SJSA1 (cell line): ENCODE measurements around the gene CEP126. TPM values are rescaled to one million over a fixed set of nuclear protein-coding genes. Genes with fewer than 3 reads are reported as not detected.

ENCODE experiments used
- DNase-seq, 2 experiments: peaks; one replicate each; pipeline ENCODE4 v3.0.0-alpha.2; 2015 to 2020; ENCODE audit warnings: low spot score in 2 of 2, low read depth in 1 of 2
- H3K27ac ChIP-seq: fragments of 250-450 bp; sonication (Bioruptor Pico); 2 replicates; pipeline ENCODE4 v1.5.1; 2020; ENCODE audit warnings: mild to moderate bottlenecking, moderate library complexity
- H3K27me3 ChIP-seq: fragments of 250-450 bp; sonication (Bioruptor Pico); replicated peaks from 2 replicates; pipeline ENCODE4 v1.5.1; 2020; ENCODE audit warnings: mild to moderate bottlenecking, moderate library complexity
- H3K36me3 ChIP-seq: fragments of 250-450 bp; sonication (Bioruptor Pico); 2 replicates; pipeline ENCODE4 v1.5.1; 2020; ENCODE audit warnings: mild to moderate bottlenecking
- H3K4me1 ChIP-seq: fragments of 250-450 bp; sonication (Bioruptor Pico); replicated peaks from 2 replicates; pipeline ENCODE4 v1.6.1; 2021; ENCODE audit warnings: mild to moderate bottlenecking
- H3K4me3 ChIP-seq: fragments of 250-450 bp; sonication (Bioruptor Pico); 2 replicates; pipeline ENCODE4 v1.5.1; 2020; ENCODE audit warnings: mild to moderate bottlenecking
- H3K9me3 ChIP-seq: fragments of 250-450 bp; sonication (Bioruptor Pico); replicated peaks from 2 replicates; pipeline ENCODE4 v1.5.1; 2020; ENCODE audit warnings: mild to moderate bottlenecking
- total RNA-seq: library from RNA; depleted of rRNA; stranded (reverse); fragments of >200 nt; shearing (Covaris generic); gene quantifications from 2 replicates; pipeline ENCODE4 v1.2.3, GENCODE V29; 2014

The CEP126 gene
- total RNA-seq, 1 experiment from 2014 or later, result 0.21 TPM

DNA sequence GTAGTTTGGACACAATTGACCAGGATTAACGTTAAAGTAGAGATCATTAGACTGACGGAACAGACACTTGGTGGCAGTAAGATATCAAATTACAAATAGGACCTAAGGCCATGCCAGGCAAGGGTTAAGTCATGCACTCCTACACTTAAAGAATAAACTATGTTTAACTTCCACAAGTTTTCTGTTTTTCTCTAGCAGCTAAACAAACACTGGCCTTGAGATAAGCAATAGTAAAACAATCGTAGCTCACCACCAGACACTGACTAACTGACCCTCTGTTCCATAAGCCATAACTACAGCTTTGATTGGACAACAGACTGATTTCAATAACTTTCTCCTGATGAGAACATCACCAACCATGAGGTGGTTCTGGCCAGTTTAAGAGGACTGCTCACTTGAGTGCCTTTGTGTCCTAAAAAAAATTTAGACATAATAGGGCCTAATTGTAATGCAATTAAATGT, 2.0 kb upstream of the CEP126 start:
- no peak for DNase-seq
- H3K27me3 ChIP-seq, result no peaks in the 10 kb centered on the region
- H3K4me3 ChIP-seq, result no peak overlapping the region
- H3K4me1 ChIP-seq, result peaks cover 12% of the 10 kb centered on the region
- H3K9me3 ChIP-seq, result no peaks in the 10 kb centered on the region
- H3K36me3 ChIP-seq, result no peaks in the 10 kb centered on the region
- no peak overlapping the region for H3K27ac ChIP-seq

DNA sequence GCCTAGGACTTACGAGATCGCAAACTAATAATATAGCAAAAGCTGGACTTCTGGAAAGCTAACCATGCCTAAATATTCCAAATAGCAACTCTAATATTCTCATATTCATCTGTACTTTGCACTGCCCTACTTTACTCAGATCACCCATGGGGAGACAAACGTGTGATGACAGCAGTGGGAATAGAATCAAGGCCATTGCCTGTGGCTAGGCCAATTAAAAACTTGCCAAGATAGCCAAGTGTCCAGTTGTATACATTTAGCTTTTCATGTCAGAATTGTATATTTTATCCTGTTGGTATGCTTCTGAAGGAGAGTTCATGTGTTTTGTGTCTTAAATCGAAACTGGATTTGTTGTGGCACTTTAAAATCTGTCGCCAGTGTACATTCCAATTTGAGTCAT, 1.2 kb upstream of the CEP126 start:
- H3K4me1 ChIP-seq, result peaks cover 12% of the 10 kb centered on the region
- H3K27ac ChIP-seq, result no peak overlapping the region
- no peak overlapping the region for H3K4me3 ChIP-seq
- H3K27me3 ChIP-seq, result no peaks in the 10 kb centered on the region
- no peak for DNase-seq
- H3K9me3 ChIP-seq, result no peaks in the 10 kb centered on the region
- H3K36me3 ChIP-seq, result no peaks in the 10 kb centered on the region

DNA sequence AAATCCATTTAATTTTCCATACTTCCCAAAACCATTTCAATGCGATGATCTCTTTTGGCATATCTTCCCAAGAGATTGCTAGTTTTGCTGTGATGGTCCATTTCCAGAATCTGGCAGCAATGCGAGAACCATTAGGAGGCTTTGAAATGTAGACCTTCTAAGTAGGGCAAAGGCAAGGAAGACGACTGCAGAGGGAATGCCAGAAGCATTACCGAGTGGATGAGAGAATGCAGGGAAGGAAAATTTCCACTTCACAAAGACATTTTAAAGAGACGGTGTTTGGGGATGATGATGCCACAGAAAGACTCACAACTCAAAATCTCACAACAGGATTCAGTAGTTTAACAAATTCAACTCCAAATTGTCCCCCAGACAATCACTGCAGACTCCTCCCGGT, 471 bp upstream of the CEP126 start:
- peaks cover 12% of the 10 kb centered on the region for H3K4me1 ChIP-seq
- no peaks in the 10 kb centered on the region for H3K27me3 ChIP-seq
- DNase-seq, result no peak

DNA sequence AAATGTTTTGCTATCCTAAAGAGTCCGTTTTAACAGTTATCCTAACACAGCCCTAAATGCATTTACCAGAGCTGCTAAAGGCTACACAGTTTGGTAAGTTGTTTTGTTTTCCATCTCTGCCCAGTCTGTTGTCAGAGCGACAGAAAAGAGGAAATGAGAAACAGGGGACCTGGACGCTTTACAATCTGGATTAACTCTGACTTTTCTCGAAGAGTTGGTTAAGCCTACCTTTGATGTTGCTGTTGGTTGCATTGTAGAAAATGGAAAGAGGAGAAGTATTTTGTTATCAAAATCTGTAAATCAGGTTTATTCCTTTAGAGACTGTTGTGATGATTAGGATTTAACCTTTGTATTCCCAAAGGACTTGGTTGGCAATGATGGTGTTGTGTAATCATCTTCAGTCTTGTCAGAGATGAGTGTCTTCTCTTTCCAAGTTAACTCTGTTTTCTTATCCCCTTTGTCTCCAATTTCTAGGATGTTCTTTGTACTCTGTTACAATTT, 1.0 kb downstream of the CEP126 start:
- Histone ChIP-seq H3K36me3 (no peaks in the 10 kb centered on the region), H3K4me1 (peaks cover 12% of the 10 kb centered on the region), H3K9me3 (no peaks in the 10 kb centered on the region), H3K27me3 (no peaks in the 10 kb centered on the region), H3K27ac (peak overlapping the region; percentile 59), H3K4me3 (peak overlapping the region; percentile 54)
- DNase-seq, result peak in 1 of 2 experiments; percentile 2

More for the DNA sequence above, 471 bp upstream of the CEP126 start:
- no peaks in the 10 kb centered on the region for H3K36me3 ChIP-seq
- H3K4me3 ChIP-seq, result peak overlapping the region; percentile 54
- H3K27ac ChIP-seq, result peak overlapping the region; percentile 59; the same call in 1 of the 2 replicates
- no peaks in the 10 kb centered on the region for H3K9me3 ChIP-seq

DNA sequence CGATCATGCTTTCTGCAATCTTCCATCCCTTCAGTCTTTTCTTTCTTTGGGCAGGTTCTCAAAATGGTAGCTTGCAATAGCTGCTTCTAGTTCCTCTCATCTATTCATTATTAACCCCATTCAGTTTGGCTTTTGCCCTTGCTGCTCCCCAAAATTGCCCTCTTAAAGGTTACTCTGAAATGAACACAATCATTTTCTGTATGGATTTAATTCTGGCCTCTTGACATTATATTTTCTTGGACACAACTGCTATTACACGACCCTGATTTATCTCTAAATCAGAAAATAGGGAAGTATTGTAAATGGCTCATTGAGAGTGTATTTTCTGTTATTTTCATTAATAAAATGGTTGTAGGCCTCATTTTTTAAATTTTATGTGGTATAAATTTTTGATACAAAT, 1.6 kb downstream of the CEP126 start, which contains the start of gene ANGPTL5:
TSS of gene ANGPTL5 (minus strand) at position 101 of the 400 bp plus-strand sequence. CDS start 8,613 bp downstream, outside the sequence.
- H3K36me3 ChIP-seq, result no peaks in the 10 kb centered on the region
- H3K27me3 ChIP-seq, result no peaks in the 10 kb centered on the region
- peak within 1 kb of the TSS; percentile 59 for H3K27ac ChIP-seq
- peak within 1 kb of the TSS; percentile 54 for H3K4me3 ChIP-seq
- DNase-seq, result no peak
- peaks cover 12% of the 10 kb centered on the region for H3K4me1 ChIP-seq
- no peaks in the 10 kb centered on the region for H3K9me3 ChIP-seq

DNA sequence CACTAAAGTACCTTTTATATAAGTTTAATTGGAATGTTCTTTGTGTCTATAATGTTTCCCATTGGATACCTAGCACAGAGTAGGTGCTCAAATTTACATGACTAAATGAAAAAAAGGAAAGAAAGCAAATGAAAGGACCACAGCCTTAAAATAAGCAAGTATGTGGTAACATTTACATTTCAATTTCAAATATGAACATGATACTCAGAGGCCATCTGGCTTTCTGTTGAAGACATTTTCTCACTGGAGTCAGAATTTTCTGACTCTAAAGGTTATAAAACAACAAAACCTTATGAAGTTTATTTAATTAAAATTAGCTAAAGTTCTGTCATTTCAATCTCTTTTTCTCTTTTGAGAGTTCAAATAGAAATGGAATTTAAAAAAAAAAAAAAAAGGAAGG, 2.4 kb downstream of the CEP126 start:
- Histone ChIP-seq H3K4me1 (peaks cover 12% of the 10 kb centered on the region), H3K4me3 (no peak overlapping the region), H3K36me3 (no peaks in the 10 kb centered on the region), H3K9me3 (no peaks in the 10 kb centered on the region), H3K27me3 (no peaks in the 10 kb centered on the region), H3K27ac (no peak overlapping the region)
- DNase-seq, result no peak

DNA sequence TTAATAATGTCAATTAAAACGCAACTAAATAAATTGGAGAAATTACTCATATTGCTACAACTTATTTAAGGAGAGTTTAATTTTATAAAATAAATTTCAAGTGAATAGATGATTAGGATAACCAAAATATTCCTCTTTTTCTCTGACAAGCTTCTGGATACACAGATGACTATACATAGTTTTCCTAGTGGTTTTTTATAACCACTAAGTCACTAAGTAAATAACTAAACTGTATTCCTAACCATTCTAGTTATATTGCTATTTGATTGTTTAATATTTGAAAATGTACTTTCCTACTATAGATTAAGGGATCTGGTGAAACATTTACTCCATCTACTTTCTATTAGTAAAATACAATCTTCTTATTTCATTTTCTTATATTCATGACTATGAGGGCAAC, 6.2 kb downstream of the CEP126 start:
- H3K27me3 ChIP-seq, result no peaks in the 10 kb centered on the region
- H3K9me3 ChIP-seq, result no peaks in the 10 kb centered on the region
- H3K4me3 ChIP-seq, result no peak overlapping the region
- no peak overlapping the region for H3K27ac ChIP-seq
- H3K36me3 ChIP-seq, result no peaks in the 10 kb centered on the region
- DNase-seq, result no peak
- H3K4me1 ChIP-seq, result peaks cover under 1% of the 10 kb centered on the region; the same call in 1 of the 2 replicates

DNA sequence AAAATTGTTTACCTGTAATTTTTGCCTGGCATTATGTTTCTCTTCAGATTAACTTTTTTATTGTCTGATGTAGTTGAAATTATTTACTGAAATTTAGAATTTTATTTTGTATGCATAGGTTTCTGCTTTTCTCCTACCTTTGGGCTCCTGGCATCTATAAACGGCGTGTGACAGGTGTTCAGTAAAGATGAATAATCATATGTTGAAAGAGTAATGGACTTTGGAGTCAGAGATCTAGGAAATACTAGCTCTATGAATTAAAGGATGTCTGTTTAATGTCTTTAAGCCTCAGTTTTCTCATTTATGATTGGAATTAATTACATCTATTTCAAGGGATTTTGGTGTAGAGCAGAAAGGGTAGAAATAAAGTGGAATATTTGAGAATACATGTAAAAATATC, 8.7 kb downstream of the CEP126 start:
- H3K9me3 ChIP-seq, result no peaks in the 10 kb centered on the region
- H3K27ac ChIP-seq, result no peak overlapping the region
- no peak overlapping the region for H3K4me3 ChIP-seq
- H3K27me3 ChIP-seq, result no peaks in the 10 kb centered on the region
- DNase-seq, result no peak
- no peaks in the 10 kb centered on the region for H3K36me3 ChIP-seq
- no peaks in the 10 kb centered on the region for H3K4me1 ChIP-seq

DNA sequence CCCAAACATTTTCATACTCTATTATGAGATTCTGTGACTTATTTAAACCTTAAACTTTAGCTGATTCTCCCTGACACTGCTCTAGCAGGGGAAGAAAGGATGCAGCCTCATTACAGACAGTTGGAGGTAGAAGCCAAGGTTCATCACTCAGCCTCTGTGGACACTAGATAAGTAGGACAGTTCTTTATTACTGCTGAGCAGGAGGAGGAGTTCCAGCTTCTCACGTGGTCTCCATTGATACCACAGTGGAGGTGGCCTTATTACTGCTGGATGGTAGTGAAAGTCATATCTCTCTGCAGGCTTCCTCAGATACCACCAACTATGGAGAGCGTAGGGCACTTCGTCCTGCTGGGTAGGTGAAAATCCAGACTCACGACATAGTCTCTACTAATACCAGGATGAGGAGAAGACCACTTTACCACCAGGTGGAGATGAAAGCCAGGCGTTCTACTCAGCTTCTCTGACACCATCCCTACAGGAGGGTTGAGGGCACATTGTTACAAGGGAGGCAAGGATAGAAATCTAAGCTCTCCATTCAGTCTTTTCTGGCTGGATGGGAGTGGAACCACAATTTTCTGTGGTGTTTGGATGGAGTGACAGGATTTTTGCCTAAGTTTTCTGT, 14.6 kb downstream of the CEP126 start:
- Histone ChIP-seq H3K27ac (no peak overlapping the region), H3K4me3 (no peak overlapping the region), H3K9me3 (no peaks in the 10 kb centered on the region), H3K4me1 (no peaks in the 10 kb centered on the region), H3K36me3 (no peaks in the 10 kb centered on the region), H3K27me3 (no peaks in the 10 kb centered on the region)
- no peak for DNase-seq

DNA sequence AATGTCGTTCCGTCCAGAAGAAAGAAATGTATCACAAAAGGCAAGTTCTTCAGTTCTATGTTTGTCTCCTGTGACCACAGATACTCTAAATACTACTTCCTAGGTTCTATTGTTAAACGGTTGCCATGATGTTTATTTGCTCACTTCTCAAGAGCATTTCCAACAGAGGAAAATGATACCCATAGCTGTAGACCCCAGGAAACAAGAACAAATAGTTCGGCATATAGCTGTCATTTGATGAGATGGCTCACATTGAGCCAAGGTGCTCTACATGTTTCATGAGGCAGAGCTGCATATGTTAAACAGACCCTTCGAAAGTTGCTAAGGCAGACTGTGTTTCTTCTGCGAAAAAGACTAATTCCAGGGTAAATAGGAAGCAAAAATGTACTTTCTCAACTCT, 16.9 kb downstream of the CEP126 start:
- Histone ChIP-seq H3K9me3 (no peaks in the 10 kb centered on the region), H3K4me3 (no peak overlapping the region), H3K36me3 (no peaks in the 10 kb centered on the region), H3K4me1 (no peaks in the 10 kb centered on the region), H3K27me3 (no peaks in the 10 kb centered on the region), H3K27ac (no peak overlapping the region)
- no peak for DNase-seq

DNA sequence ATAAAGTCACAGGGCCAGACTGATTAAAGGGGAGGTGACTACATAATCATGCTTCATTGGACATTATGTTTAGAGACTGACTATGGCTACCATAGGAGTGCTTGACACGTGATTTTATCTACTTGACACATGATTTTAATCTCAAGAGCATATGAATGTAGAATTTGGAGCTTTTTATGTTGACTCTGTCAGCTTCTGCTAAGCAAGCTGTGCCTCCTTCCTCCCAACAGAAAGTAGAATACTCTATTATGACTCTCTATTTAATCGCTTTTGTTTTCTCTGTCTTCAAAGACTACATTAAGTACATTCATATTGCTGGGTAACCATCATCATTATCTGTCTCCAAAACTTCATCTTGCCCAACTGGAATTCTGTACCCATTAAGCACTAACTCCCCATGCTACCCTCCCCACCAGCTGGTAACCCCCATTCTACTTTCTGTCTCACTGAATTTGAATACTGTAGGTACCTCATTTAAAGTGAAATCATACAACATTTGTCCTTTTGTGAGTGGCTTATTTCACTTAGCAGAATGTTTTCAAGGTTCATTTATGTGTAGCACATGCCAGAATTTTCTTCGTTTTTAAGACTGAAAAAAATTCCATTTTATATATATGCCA, 26.2 kb downstream of the CEP126 start:
- no peaks in the 10 kb centered on the region for H3K4me1 ChIP-seq
- H3K9me3 ChIP-seq, result no peaks in the 10 kb centered on the region
- no peak overlapping the region for H3K27ac ChIP-seq
- no peaks in the 10 kb centered on the region for H3K27me3 ChIP-seq
- no peak for DNase-seq
- no peak overlapping the region for H3K4me3 ChIP-seq
- H3K36me3 ChIP-seq, result no peaks in the 10 kb centered on the region

DNA sequence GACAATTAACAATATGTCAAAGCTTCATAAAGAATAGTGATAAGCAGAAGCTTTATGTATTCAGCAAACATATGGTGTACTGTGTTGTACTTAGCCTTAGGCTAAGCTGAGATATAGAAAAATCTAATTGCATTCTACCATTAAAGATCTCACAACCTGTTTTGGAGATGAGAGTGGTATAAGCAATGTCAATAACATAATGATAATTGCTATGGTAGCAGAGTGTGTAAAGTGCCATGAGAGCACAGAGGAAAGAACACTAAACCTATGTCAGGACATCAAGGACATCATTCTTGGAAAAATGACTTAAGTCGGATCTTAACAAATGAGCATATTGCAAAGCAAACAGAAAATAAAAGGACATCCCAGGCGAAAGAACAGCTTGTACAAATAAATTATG, 30.1 kb downstream of the CEP126 start:
- Histone ChIP-seq H3K9me3 (no peaks in the 10 kb centered on the region), H3K27ac (no peak overlapping the region), H3K4me3 (no peak overlapping the region), H3K27me3 (no peaks in the 10 kb centered on the region), H3K4me1 (no peaks in the 10 kb centered on the region), H3K36me3 (no peaks in the 10 kb centered on the region)
- no peak for DNase-seq

DNA sequence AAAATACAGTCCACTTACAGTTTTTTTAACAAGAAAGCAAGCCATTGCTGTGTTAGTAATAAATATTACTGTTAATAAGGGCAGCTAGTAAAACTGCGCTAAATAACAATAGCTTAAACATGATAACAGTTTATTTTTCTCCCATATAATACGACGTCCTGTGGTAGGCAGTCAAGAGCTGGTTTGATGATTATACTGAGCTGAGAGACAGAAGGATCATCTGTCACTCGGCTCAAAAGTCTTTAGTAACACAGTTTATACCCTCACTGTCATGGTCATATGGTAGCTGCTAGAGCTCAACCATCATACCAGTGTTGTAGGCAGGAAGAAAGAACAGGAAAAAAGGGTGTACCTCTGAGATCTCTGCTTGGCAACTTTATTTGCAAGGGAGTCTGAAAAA, 30.6 kb downstream of the CEP126 start:
- no peak for DNase-seq
- H3K27me3 ChIP-seq, result no peaks in the 10 kb centered on the region
- no peak overlapping the region for H3K27ac ChIP-seq
- H3K9me3 ChIP-seq, result no peaks in the 10 kb centered on the region
- no peaks in the 10 kb centered on the region for H3K36me3 ChIP-seq
- H3K4me3 ChIP-seq, result no peak overlapping the region
- H3K4me1 ChIP-seq, result no peaks in the 10 kb centered on the region

DNA sequence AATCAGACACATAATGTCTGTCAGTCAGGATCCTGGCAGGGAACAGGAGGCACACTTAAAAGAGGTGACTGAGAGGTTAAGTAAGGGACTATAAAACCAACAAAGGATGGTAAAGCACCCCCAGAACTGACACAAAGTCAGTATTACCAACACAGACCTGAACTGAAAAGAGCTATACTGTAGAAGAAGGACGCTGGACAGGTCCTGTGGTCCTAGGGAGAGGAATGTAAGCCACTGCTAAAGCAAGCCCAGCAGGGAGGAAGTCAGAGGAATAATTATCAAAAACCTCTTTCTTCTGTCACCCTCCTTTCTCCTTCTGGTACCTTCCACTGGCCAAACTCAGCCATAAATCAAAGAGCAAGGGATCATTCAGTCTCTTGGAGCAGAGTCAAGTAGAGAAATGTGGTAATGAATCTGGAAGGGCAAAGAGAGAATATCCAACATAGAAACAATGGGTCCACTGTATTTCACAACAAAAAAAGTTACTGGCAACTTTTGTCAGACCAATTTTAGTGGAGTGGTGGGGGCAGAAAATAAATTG, 34.9 kb downstream of the CEP126 start:
- no peaks in the 10 kb centered on the region for H3K9me3 ChIP-seq
- H3K4me1 ChIP-seq, result no peaks in the 10 kb centered on the region
- H3K4me3 ChIP-seq, result no peak overlapping the region
- no peaks in the 10 kb centered on the region for H3K27me3 ChIP-seq
- H3K27ac ChIP-seq, result no peak overlapping the region
- DNase-seq, result no peak
- no peaks in the 10 kb centered on the region for H3K36me3 ChIP-seq
